UCSD-AML1 (cell line): ENCODE data around the gene TRNAU1AP.
"Not testable (repeated sequence)": the region's sequence is repeated elsewhere in the genome, so short reads cannot be mapped to it uniquely, and the experiment has no call there.

Experiments
- DNase-seq: peaks from one replicate; lab custom pipeline; 2025; ENCODE audit not compliant: unreplicated experiment; lab: John Stamatoyannopoulos, UW

The TRNAU1AP gene

DNA sequence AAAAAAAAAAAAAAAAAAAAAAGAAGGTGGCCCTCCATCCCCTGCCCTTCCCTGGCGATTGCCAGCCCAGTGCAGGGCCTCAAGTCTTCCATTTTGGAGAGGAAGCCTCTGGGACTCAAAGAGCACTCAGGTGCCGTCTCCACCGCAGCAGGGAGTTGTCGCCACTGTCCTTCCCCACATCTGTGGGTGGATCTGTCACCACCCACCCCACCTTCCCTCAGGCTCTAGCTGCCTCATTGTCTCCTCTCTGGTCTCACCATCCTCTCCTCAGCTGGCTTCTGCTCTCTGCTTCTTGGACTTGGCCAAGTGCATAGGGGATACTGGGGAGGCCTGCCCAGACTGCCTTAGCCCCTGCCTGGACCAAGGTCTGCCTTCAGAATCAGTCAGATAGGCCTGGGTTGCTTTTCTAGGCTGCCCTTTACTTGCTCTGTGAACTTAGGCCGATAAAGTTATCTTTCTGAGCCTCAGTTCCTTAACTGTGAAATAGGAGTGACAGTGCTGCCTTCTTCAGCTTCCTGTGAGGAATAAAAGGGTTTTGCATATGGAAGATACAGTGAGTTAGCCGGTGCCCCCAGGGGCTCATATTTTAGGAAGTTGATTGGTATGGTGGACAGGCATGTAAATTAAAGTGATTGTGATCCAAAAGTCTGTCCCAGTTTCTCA lies 31.3 kb upstream of the TRNAU1AP start:
- no peak for DNase-seq

DNA sequence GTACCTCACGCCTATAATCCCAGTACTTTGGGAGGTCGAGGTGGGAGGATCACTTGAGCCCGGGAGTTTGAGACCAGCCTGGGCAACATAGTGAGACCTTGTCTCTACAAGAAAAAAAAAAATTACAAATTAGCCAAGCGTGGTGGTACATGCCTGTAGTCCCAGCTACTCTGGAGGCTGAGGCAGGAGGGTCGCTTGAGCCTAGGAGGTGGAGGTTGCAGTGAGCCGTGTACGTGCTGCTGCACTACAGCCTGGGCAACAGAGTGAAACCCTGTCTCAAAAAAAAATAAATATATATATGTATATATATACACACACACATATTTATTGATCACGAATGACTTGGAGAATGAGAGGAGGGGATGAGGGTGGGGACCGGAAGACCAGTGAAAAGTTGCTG lies 30.3 kb upstream of the TRNAU1AP start:
- DNase-seq: not testable (repeated sequence)

GRCh38 chr1:28525002-28525642 lies 27.8 kb upstream of the TRNAU1AP start:
- DNase-seq: not testable (repeated sequence)

DNA sequence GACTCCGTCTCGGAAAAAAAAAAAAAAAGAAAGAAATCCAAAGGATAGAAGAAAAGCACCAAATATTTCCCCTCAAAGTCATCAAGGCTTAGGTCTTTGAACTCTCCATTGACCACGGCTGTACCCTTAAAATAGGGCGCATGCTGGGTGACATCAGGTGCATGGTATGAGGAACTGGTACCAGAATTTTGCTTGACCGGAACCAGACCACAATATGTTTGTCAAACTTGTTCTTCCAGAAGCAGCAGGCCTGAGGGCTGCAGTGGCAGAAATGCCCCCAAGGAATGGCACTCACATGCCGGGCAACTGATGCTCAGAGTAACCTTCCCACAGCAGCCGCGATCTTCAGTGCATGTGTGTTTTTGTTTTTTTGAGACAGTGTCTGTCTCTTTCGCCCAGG lies 26.0 kb upstream of the TRNAU1AP start:
- DNase-seq: no peak

GRCh38 chr1:28530456-28530855 lies 22.4 kb upstream of the TRNAU1AP start:
- no peak for DNase-seq

GRCh38 chr1:28534671-28535070 lies 18.2 kb upstream of the TRNAU1AP start:
- DNase-seq: no peak

DNA sequence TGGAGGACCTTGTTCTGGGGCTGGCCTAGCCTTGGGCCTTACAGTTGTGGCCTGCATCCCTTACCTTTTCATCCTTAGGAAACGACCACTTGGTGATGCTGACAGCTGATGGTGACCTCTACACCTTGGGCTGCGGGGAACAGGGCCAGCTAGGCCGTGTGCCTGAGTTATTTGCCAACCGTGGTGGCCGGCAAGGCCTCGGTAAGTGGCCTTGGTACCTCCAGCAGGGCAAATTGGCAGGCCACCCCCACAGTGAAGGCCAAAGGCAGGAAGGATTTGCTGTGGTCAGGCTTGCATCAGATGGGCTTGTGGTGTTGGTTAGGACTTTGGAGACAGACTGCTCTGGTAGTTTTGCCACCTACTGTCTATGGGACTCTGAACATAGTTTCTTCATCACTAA lies 17.7 kb upstream of the TRNAU1AP start:
- DNase-seq: no peak

GRCh38 chr1:28537457-28538199 lies 15.3 kb upstream of the TRNAU1AP start:
- DNase-seq: no peak

DNA sequence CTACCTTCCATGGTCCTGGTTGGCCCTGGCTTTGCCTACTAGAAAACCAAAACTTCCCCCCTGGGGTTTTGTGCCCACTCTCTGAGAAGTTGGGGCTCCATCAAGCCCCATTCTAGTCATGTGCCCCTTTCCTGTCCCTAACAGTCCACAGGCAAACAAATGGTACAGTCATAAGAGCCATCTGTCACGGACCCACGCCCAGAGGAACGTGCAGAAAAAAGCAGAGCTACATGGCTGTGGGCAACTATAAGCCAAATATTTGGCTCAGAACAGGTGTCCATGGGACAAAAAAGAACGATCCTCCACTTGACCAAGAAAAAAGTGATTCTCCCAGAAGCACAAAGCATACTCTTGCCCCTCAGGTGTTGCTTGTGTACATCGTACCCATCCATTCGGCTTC lies 14.6 kb upstream of the TRNAU1AP start:
- DNase-seq: no peak

DNA sequence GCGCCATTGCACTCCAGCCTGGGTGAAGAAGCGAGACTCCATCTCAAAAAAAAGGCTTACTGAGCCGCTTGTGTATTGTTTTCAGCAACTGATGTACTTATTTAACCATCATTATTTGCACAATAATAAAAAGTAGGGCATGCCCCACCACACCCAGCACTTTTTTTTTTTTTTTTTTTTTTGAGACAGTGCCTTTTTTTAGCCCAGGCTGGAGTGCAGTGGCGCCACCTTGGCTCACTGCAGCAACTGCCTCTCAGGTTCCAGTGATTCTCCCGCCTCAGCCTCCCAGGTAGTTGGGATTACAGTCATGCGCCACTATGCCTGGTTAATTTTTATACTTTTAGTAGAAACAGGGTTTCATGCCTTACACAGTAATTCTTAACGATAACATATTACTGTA lies 12.2 kb upstream of the TRNAU1AP start:
- no peak for DNase-seq

DNA sequence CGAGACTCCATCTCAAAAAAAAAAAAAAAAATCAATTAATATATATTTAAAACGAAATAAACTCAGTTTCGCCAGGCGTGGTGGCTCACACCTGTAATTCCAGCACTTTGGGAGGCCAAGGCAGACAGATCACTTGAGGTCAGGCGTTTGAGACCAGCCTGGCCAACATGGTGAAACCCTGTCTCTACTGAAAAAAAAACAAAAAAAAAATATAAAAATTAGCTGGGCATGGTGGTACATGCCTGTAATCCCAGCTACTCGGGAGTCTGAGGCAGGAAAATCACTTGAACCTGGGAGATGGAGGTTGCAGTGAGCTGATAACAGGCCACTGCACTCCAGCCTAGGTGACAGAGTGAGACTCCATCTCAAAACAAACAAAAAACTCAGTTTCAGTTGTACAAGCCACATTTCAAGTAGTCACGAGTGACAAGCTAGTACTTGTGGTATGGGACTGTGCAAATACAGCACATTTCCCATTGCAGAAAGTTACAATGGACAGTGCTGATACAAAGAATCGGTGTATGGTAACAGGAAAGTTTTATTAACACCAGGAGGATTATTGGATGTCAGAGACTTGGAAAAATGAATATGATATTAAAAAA lies 11.4 kb upstream of the TRNAU1AP start:
- not testable (repeated sequence) for DNase-seq

GRCh38 chr1:28545246-28545628 lies 7.6 kb upstream of the TRNAU1AP start:
- DNase-seq: no peak

- no peak for DNase-seq
These were observed 4.6 kb upstream of the TRNAU1AP start for GRCh38 chr1:28548318-28548717.

DNA sequence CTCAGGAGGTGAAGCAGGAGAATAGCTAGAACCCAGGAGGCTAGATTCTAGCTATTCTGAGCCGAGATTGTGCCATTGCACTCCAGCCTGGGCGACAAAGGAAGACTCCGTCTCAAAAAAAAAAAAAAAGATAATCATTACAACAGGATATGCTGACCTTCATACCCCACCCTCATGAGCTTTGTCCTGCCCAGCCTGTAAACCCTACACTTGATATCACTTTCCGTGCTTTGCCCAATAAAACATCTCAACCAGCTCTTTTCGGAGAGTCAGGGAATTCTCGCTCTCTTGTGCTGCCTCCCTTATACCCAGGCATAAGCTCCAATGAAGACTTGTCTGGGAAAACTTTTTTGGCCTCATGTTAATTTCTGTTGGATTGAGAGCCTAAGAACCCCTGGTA lies 1.5 kb upstream of the TRNAU1AP start:
- DNase-seq: no peak

DNA sequence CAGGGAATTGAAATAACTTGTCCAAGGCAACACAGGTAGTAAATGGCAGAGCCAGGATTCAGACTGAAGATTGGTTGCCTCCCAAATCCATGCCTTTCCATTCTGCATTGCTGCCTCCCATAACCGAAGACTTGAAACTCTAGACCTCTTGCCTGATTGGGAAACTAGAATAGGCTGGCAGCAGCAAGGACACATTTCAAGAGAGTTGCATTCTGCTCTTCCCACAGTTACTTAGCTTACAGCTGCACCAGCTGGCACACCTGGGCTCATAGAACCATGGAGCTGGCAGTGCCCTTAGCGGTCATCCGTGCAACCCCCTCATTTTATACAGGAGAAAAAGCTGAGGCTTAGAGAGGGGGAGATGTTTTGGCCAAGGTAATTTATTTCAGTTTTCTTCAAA lies 8.0 kb downstream of the TRNAU1AP start:
- DNase-seq: no peak

DNA sequence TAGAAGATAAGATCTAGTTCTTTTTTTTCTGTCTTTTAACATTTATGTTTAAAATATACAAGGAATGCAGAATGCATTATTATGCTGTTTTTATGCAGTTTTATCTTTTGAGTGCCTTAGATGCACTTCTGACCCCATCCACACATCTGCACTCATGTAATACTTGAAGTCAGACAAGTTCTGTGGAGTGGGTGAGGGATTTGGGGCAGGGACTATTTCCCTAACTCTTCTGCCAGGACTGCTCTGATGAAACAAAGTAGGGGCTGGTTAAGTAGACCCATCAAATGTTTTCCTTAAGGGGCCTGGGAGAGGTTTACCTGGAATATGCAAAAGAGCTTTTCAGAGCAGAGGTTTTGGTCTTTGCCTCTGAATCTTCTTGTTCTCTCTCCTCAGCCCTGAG lies 11.4 kb downstream of the TRNAU1AP start:
- DNase-seq: no peak

DNA sequence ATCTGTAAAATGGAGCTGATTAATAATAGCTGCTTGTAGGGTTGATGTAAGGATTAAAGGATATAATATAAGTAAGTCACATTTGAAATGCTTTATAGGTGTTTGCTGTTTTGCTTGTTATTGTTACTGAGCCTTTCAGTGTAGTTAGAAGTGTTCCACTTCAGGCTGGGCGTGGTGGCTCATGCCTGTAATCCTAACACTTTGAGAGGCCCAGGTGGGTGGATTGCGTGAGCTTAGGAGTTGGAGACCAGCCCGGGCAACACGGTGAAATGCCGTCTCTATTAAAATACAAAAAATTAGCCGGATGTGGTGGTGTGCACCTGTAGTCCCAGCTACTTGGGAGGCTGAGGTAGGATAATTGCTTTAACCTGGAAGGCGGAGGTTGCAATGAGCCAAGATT lies 12.2 kb downstream of the TRNAU1AP start:
- no peak for DNase-seq

DNA sequence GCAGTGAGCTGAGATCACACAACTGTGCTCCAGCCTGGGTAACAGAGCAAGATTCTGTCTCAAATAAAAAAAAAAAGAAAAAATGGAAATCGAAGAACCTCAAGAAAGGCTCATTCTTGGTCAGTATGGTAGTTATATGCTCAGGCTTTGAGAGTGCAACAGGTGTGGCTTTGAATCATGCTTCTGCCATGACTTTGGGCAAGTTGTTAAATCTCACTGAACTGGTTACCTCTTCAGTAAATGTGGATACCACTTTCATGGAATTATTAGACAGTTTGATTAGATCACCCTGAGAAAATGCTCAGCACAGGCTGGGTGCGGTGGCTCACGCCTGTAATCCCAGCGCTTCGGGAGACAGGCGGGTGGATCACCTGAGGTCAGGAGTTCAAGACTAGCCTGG lies 12.8 kb downstream of the TRNAU1AP start:
- no peak for DNase-seq

DNA sequence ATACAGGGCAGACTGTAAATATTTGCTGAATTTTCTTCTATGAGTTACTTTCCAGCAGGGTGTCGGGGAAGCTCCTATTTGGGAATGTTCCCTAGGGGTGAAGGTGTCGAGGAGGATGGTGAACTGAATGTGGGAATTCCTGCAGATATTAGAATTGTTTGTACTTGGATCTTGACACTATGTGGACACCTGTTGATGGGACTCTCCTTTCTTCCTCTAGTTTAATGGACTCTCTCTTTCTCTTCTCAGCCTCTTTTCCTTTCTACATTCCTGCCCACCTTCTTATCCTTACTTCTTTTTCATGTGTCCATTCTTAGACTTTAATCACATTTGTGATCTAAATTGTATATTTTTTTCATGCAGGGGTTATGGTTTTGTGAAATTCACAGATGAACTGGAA lies 14.0 kb downstream of the TRNAU1AP start:
- DNase-seq: no peak

DNA sequence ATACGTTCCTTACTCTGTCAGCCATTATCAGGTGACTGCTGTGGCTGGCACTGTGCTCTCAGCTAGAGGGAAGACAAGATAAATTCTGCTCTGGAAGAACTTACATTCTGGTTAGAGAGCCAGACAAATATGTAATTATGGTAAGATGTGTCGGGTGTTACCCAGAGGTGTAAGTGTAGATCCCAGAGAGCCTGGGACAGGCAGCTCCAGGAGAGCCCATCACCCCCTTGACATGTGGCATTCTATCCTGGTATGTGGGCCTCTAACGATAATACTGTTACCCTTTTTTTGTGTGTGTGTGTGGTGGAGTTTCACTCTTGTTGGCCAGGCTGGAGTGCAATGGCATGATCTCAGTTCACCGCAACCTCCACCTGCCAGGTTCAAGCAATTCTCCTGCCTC lies 19.0 kb downstream of the TRNAU1AP start:
- no peak for DNase-seq

- DNase-seq: not testable (repeated sequence)
These were observed 20.0 kb downstream of the TRNAU1AP start for GRCh38 chr1:28572891-28573290.

DNA sequence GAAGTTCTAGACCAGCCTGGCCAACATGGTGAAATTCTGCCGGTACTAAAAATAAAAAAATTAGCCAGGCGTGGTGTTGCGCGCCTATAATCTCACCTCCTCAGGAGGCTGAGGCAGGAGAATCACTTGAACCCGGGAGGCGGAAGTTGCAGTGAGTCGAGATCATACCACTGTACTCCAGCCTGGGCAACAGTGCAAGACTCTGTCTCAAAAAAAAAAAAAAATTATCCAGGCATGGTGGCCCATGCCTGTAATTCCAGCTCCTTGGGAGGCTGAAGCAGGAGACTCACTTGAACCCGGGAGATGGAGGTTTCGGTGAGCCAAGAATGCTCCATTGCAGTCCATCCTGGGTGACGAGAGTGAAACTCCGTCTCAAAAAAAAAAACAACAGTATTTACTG lies 20.7 kb downstream of the TRNAU1AP start:
- no peak for DNase-seq
